ENCODE results near the gene HOXA5.

DNA sequence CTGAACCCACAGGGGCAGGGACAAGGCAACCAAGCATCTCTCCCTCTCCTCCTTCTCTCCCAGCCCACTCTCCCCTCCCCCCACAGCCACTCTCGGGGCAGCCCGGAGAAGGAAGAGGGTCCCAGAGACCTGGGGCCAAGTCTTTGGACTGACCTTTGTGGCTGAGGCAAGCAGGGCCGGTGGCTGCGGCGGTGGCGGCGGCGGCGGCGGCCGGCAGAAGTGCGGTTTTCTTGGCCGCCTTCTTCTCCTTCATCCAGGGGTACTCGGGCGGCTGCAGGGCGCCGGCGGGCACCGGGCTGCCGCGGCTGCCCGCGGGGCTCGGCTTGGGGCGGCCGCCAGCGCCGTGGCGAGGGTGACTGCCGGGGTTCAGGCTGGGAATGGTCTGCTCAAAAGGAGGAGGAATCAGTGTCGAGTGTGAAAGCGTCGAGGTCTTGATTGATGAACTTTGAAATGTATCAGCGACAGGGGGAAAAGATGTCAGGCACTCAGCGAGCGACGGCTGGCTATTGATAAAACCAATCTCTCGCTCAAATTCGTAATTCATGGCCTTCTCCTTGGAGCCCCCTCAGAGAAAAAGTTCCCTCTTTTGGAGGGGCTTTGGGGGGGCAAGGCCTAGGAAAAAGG lies 41.4 kb downstream of the HOXA5 start:
- no peak for TF ChIP-seq CTCF (IDR thresholded peaks at IDR 0.05)
- no peak for TF ChIP-seq ZFX (IDR thresholded peaks at IDR 0.05; ENCODE audit: borderline replicate concordance)

All from 22Rv1 (cell line).